HG02870 (cell line): ENCODE data around the gene MPZL1.

ENCODE experiments used
- ATAC-seq: cut with Tn5 transposase; IDR thresholded peaks from one replicate; pipeline ENCODE4 v1.9.1; 2021; ENCODE audit warnings: mild to moderate bottlenecking, moderate library complexity; ENCODE audit not compliant: unreplicated experiment

MPZL1 gene

GRCh38 chr1:167776151-167776550 lies 54.4 kb downstream of the MPZL1 start:
- no peak for ATAC-seq

DNA sequence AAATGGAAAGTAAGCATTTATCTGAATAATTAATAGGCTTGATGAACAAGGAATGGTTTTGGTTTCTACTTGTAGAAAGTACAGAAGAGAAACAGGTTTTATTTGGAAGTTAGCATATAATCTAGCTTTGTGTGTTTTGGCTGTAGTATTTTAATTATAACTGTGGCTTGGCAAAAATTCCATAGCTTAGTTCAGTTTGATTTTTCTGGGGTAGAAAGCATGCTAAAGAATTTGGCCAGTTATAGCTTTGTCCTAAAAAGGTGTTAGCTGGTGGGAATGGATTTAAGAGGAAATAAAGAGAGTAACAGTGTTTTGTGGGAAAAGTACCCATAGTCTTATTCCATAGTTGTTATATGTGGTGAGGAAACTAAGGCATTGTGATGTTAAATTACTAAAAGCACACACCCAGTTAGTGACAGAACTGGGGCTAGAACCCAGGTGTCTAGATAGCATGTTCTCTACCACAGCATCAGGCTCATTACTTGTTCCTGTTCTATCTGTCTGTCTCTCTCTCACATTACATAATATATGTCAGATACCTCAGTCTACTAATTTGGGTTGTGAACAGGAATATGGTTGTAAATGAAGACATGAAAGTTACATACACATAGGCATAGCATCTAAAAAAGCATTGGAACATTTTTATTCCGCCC lies 55.0 kb downstream of the MPZL1 start:
- ATAC-seq, result no peak

- ATAC-seq, result no peak
Measured at GRCh38 chr1:167777269-167777650, 55.5 kb downstream of the MPZL1 start.

GRCh38 chr1:167781558-167781957 lies 59.8 kb downstream of the MPZL1 start:
- no peak for ATAC-seq

- no peak for ATAC-seq
Measured at GRCh38 chr1:167782946-167783345, 61.2 kb downstream of the MPZL1 start.

DNA sequence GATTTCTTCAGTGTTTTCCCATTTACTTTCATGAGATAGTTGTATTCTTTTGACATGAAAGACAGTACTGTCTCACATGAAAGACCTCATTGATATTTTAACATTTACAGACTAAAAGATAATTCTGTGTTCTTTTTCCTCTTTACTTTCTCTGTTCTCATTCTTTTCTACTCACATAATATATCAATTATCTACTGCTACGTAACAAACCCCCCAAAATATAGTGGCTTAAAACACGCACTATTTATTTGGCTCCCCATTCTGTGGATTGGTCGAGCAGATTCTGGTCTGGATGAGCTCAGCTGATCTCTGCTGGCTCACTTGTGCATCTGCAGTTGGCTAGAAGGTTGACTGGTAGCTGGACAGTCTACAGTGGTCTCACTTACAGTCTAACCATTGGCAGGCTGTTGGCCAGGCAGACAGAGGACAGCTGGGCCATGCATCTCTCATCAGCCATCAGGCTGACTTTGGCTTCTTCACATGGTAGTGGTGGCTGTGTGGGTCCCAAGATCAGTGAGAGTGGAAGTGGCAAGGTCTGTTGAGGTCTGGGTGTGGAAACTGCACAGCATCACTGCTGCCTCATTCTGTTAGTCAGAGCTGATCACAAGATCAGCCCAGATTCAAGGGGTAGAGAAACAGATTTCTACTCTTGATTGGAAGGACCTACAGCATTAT lies 63.2 kb downstream of the MPZL1 start:
- no peak for ATAC-seq

DNA sequence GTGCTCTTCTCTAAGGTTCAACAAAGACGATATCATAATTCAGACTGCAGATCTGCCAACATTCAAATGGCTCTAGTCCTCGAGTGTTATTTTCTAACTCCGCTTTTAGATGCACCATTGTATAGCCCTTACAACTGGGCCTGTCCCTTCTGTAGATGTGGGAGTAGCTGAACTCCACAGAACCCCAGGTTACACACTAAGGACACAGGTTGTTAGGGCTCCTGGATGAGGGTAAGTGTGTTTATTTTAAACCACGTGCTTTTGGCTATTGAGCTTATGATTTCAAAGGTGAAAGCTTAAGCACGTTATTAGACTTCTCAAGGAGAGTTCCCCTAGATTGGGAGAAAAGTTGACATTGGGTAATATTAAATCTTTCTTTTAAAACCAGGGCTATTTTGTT lies 64.7 kb downstream of the MPZL1 start:
- no peak for ATAC-seq

DNA sequence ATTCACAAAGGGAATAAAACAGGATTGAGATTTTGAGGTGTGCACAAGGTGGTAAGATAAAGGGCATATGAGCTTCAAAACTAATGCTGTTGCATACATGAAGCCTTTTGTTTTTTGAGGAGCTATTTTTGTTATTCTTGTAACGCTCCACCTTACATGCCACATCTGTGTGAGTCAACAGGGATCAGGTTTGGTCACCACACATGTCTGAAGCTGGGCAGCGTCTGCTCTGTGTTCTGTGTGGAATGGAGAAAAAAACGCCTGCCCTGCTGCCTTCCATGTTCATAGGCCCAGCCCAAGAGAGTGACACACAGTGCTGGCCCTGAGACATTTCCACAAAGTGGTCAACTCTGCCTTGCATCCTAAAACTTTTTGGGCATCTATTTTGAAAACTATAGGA lies 67.7 kb downstream of the MPZL1 start:
- ATAC-seq, result no peak

- no peak for ATAC-seq
Measured at GRCh38 chr1:167790117-167790516, 68.3 kb downstream of the MPZL1 start.

DNA sequence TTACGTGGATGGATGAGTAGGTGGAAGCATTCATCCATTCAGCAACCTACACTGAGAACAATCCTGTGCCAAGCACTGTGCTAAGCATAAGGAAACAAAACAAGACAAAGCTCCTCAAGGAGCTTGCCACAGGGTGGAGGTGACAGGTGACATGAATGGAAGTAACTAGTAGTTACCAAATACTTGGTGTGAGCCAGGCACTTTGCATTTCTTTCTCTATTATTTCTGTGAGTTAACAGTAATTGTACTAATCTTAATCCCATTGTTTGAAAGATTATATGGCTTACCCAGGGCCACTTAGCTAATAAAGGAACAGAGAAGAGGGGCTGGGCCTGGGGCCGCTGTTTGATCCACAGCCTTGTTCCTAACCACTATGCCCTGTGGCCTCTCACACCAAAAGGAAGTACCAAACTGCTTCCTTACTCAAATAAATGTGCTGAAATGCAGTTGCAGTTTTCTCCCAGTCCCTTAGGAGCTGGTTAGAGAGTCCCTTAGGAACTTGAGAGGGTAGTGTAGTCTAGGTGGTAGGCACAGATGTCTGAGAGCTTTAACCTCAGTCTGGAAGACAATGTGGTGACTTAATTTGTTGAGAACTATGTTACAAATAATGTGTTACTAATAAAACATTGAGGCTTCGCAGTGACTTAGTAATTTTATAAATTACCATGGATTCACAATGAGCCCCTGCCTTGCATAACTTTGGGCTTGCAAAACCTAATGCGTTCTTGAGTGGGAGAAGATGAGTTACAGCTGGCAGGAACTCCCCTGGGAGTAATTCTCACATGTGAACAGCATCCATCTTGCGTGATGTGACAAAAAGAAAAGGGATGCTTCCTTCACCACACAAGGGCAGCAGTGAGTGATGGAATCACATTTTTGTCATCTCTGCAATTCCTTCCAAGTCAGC lies 69.8 kb downstream of the MPZL1 start:
- ATAC-seq, result no peak

GRCh38 chr1:167792188-167792565 lies 70.4 kb downstream of the MPZL1 start:
- no peak for ATAC-seq

GRCh38 chr1:167794043-167794442 lies 72.3 kb downstream of the MPZL1 start:
- ATAC-seq, result no peak

GRCh38 chr1:167795810-167796740 lies 74.3 kb downstream of the MPZL1 start:
- no peak for ATAC-seq

DNA sequence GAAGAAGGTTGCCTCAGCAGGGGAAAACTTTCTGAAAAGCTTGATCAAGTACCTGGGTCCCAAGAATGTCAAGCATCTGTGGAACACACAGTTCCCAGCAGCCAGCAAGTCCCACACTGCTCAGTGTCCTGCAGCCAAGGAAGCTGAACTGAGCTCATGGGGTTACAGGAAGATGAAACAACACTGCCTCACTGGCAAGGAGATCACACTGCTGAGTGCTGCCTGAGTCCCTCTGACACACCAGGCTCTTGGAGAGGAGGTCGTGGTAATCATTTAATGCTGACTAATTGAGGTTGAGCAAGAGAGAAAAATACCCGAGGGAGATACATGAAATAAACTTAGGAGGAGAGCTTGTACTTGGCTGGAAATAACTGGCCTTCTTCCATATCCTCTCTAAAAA lies 75.2 kb downstream of the MPZL1 start:
- no peak for ATAC-seq

GRCh38 chr1:167798952-167799351 lies 77.2 kb downstream of the MPZL1 start:
- ATAC-seq, result no peak

- no peak for ATAC-seq
Measured at GRCh38 chr1:167799747-167800146, 78.0 kb downstream of the MPZL1 start.

- no peak for ATAC-seq
Measured at GRCh38 chr1:167800251-167800650, 78.5 kb downstream of the MPZL1 start.

- ATAC-seq, result no peak
Measured at GRCh38 chr1:167802235-167802634, 80.5 kb downstream of the MPZL1 start.

- peak; percentile 93 for ATAC-seq
Measured at GRCh38 chr1:167803358-167804207, 81.8 kb downstream of the MPZL1 start.

DNA sequence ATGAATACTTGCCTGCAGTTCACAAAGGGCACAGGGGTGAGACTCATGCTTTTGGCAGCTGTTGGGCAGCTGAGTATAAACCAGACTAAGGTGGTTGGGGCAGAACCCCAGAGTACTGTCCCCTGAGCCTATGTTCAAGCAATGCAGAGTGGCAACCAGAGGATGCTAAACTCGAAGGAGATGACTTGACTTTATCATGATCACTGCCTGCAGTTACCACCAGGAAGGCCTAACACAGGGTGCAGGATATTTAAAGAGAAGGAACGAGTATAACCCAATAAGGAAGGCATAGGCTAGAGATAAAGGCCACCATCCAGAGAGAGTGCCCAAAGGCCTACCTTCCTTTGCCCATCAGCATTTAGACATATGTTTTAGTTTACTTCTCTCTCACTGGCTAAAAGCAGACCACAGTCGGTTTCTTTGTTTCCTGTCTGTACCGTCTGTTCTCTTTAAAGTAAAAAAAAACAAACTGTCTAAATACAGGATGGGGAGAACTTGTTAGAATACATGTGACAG lies 83.3 kb downstream of the MPZL1 start:
- ATAC-seq, result no peak
